ENCODE results near the gene C2CD5.

DNA sequence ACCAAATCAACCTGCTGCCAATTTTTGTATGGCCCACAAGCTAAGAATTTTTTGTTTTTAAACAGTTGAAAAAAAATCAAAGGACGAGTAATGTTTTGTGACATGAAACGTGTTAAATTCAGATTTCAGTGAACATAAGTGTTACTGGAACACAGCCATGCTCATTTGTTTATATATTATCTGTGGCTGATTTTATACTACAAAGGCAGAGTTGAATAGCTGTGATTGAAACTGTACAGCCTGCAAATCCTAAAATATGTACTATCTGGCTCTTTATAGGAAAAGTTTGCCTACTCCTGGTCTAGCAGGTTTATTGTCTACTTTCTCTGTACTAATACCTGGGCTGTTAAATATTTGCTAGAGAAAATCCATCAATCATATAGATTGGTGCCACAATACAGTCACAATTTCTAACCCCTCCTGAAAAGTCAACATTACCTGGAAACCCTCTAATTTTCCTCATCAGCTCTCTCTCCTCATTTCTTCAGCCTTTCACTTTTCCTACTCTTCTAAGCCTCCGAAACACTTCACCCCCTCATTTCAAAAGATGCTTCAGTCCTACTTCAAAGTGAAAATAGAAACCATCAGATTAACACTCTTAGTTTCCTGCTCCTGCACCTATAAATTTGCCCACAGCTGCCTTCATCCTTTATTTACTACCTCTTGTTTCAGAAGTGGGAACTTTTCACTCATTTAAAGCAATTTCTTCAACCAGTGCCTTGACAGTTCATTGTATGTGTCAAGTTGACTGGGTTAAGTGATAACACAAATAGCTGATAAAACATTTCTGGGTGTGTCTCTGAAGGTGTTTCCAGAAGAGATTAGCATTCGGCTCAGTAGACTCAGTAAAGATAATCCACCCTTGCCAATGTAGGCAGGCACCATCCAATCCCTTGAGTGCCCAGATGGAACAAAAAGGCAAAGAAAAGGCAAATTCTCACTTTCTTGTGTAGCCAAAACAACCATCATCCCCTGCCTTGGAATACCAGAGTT lies 18.0 kb upstream of the C2CD5 start:
- TF ChIP-seq, protein P1, sequence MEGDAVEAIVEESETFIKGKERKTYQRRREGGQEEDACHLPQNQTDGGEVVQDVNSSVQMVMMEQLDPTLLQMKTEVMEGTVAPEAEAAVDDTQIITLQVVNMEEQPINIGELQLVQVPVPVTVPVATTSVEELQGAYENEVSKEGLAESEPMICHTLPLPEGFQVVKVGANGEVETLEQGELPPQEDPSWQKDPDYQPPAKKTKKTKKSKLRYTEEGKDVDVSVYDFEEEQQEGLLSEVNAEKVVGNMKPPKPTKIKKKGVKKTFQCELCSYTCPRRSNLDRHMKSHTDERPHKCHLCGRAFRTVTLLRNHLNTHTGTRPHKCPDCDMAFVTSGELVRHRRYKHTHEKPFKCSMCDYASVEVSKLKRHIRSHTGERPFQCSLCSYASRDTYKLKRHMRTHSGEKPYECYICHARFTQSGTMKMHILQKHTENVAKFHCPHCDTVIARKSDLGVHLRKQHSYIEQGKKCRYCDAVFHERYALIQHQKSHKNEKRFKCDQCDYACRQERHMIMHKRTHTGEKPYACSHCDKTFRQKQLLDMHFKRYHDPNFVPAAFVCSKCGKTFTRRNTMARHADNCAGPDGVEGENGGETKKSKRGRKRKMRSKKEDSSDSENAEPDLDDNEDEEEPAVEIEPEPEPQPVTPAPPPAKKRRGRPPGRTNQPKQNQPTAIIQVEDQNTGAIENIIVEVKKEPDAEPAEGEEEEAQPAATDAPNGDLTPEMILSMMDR (IDR thresholded peaks at IDR 0.05; ENCODE audit: insufficient read depth, low read length, poor library complexity, severe bottlenecking) = no peak
- no peak for TF ChIP-seq EZH2phosphoT487 (conservative IDR thresholded peaks at IDR 0.05; ENCODE audit: low read length)

Measured in SU-DHL-6 (cell line).